ENCODE measurements around the gene EIF4E. TPM values are rescaled to one million over a fixed set of nuclear protein-coding genes. Genes with fewer than 3 reads are reported as not detected.

The EIF4E gene
- total and polyA plus RNA-seq, 2 of the 4 experiments (the other 2 are of a cell fraction) = 80.4 to 113 TPM

- H3K56ac ChIP-seq (ENCODE audit: extremely low read depth, insufficient read depth, low read length) = no peak overlapping the region
- H3K27ac ChIP-seq (ENCODE audit: insufficient read depth, low read length) = no peak overlapping the region
- H3K79me1 ChIP-seq (ENCODE audit: low read depth in 1 of 2, low read length in 2 of 2) = no peaks in the 10 kb centered on the region
- intact Hi-C loops (cut with micrococcal nuclease) (no loop called here), in situ Hi-C loops (cut with MboI; ENCODE audit: low sequenced_read_pairs) (no loop called here), dilution Hi-C loops (cut with HindIII; ENCODE audit: low sequenced_read_pairs, unreplicated experiment) (no loop called here)
- no peaks in the 10 kb centered on the region for H3K4me1 ChIP-seq (ENCODE audit: control insufficient read depth, insufficient read depth, low read length)
- H3K14ac ChIP-seq (replicated peaks; ENCODE audit: low read depth, low read length) = no peak overlapping the region
- H3K4ac ChIP-seq (ENCODE audit: low read depth, low read length) = no peak overlapping the region
- no peak overlapping the region for H3K4me3 ChIP-seq (ENCODE audit: insufficient read depth, low read depth, low read length)
- ChIA-PET POLR2A (ENCODE audit: unreplicated experiment) (no interaction called here), CTCF (no interaction called here)
- H2AFZ ChIP-seq (replicated peaks; ENCODE audit: low read length, poor library complexity) = no peak overlapping the region
- no peak overlapping the region for H2BK15ac ChIP-seq (ENCODE audit: low read depth, low read length)
- H3K27me3 ChIP-seq (ENCODE audit: control insufficient read depth, insufficient read depth, low read length) = no peaks in the 10 kb centered on the region
- no peak overlapping the region for H3K23ac ChIP-seq (ENCODE audit: low read depth, low read length)
- H2BK5ac ChIP-seq (ENCODE audit: low read depth, low read length, poor library complexity, severe bottlenecking) = no peak overlapping the region
- DNase-seq = no peak
- ATAC-seq (ENCODE audit: low read depth) = no peak
- H3K36me3 ChIP-seq (ENCODE audit: control insufficient read depth, insufficient read depth, low read length) = no peaks in the 10 kb centered on the region
- no peaks in the 10 kb centered on the region for H4K20me1 ChIP-seq (ENCODE audit: insufficient read depth, low read length)
- no peak overlapping the region for H3K18ac ChIP-seq (ENCODE audit: low read depth, low read length)
- no peaks in the 10 kb centered on the region for H3K9me1 ChIP-seq (ENCODE audit: insufficient read depth, low read length)
- no TSS peak for BruUV-seq (replicated peaks)
- no peak overlapping the region for H3K9ac ChIP-seq (ENCODE audit: low read depth, low read length)
- H2AK5ac ChIP-seq (ENCODE audit: low read depth, low read length) = no peak overlapping the region
- no peak overlapping the region for H2BK120ac ChIP-seq (ENCODE audit: low read depth, low read length)
- H2BK20ac ChIP-seq (ENCODE audit: low read depth, low read length) = no peak overlapping the region
- no peak overlapping the region for H2AK9ac ChIP-seq (replicated peaks; ENCODE audit: low read depth, low read length, poor library complexity)
- H4K5ac ChIP-seq (ENCODE audit: low read depth, low read length) = no peak overlapping the region
- H3K9me3 ChIP-seq (ENCODE audit: control insufficient read depth, insufficient read depth, low read length) = no peaks in the 10 kb centered on the region
- TF ChIP-seq RCOR1 (IDR thresholded peaks at IDR 0.05; ENCODE audit: insufficient replicate concordance, low read length) (no peak), MAFK (IDR thresholded peaks at IDR 0.05; ENCODE audit: low read depth, low read length) (no peak), CEBPB (IDR thresholded peaks at IDR 0.05; ENCODE audit: low read depth, low read length) (no peak), FOS (IDR thresholded peaks at IDR 0.05; ENCODE audit: low read depth, low read length) (no peak), BHLHE40 (IDR thresholded peaks at IDR 0.05; ENCODE audit: low read depth, low read length) (no peak), RAD21 (IDR thresholded peaks at IDR 0.05; ENCODE audit: low read length) (no peak), MXI1 (IDR thresholded peaks at IDR 0.05; ENCODE audit: borderline replicate concordance, low read depth, low read length) (no peak), POLR2A (IDR thresholded peaks at IDR 0.05; ENCODE audit: low read depth, low read length) (no peak), SMC3 (IDR thresholded peaks at IDR 0.05; ENCODE audit: low read depth, low read length) (no peak), NFE2L2 (IDR thresholded peaks at IDR 0.05; ENCODE audit: low read depth, low read length) (no peak), RFX5 (IDR thresholded peaks at IDR 0.05; ENCODE audit: low read depth, low read length) (no peak), MAZ (IDR thresholded peaks at IDR 0.05; ENCODE audit: borderline replicate concordance, low read depth, low read length) (no peak), CHD1 (IDR thresholded peaks at IDR 0.05; ENCODE audit: low read depth, low read length) (no peak)
- TF ChIP-seq, protein P1, sequence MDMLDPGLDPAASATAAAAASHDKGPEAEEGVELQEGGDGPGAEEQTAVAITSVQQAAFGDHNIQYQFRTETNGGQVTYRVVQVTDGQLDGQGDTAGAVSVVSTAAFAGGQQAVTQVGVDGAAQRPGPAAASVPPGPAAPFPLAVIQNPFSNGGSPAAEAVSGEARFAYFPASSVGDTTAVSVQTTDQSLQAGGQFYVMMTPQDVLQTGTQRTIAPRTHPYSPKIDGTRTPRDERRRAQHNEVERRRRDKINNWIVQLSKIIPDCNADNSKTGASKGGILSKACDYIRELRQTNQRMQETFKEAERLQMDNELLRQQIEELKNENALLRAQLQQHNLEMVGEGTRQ (IDR thresholded peaks at IDR 0.05; ENCODE audit: low read depth, low read length) = no peak
- TF ChIP-seq, protein P2, sequence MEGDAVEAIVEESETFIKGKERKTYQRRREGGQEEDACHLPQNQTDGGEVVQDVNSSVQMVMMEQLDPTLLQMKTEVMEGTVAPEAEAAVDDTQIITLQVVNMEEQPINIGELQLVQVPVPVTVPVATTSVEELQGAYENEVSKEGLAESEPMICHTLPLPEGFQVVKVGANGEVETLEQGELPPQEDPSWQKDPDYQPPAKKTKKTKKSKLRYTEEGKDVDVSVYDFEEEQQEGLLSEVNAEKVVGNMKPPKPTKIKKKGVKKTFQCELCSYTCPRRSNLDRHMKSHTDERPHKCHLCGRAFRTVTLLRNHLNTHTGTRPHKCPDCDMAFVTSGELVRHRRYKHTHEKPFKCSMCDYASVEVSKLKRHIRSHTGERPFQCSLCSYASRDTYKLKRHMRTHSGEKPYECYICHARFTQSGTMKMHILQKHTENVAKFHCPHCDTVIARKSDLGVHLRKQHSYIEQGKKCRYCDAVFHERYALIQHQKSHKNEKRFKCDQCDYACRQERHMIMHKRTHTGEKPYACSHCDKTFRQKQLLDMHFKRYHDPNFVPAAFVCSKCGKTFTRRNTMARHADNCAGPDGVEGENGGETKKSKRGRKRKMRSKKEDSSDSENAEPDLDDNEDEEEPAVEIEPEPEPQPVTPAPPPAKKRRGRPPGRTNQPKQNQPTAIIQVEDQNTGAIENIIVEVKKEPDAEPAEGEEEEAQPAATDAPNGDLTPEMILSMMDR (conservative IDR thresholded peaks at IDR 0.05; ENCODE audit: low read depth, low read length) = no peak
- H4K91ac ChIP-seq (ENCODE audit: insufficient read depth, low read depth, low read length) = no peak overlapping the region
- H3K4me2 ChIP-seq (ENCODE audit: low read depth, low read length) = no peak overlapping the region
- WGBS, 2 experiments (ENCODE audit: extremely low coverage in 2 of 2, insufficient read length in 1 of 2) = no CpG with 5 or more reads among the region's 3 CpGs
- H4K8ac ChIP-seq (ENCODE audit: low read depth in 2 of 2, low read length in 2 of 2) = no peak overlapping the region
These were observed 22.8 kb upstream of the EIF4E start for GRCh38 chr4:98951710-98952109.

Data from IMR-90 (cell line).